ENCODE results near the gene TGFB1I1.
A peak's percentile ranks its signal among the peaks of the same experiment; 100 is the strongest.
"Not testable (repeated sequence)": the region's sequence is repeated elsewhere in the genome, so short reads cannot be mapped to it uniquely, and the experiment has no call there.

TGFB1I1 gene

GRCh38 chr16:31472709-31473203 is 804 bp downstream of the TGFB1I1 start:
- peak; percentile 74 for DNase-seq

- DNase-seq: no peak
Observed at GRCh38 chr16:31473264-31473984, 1.5 kb downstream of the TGFB1I1 start.

GRCh38 chr16:31474173-31474714 is 2.3 kb downstream of the TGFB1I1 start:
- DNase-seq: no peak

GRCh38 chr16:31474773-31475738 is 3.1 kb downstream of the TGFB1I1 start:
- no peak for DNase-seq

- DNase-seq: no peak
Observed at GRCh38 chr16:31475946-31476302, 4.0 kb downstream of the TGFB1I1 start.

- no peak for DNase-seq
Observed at GRCh38 chr16:31476303-31477219, 4.6 kb downstream of the TGFB1I1 start.

- no peak for DNase-seq
Observed at GRCh38 chr16:31477220-31478216, 5.6 kb downstream of the TGFB1I1 start.

GRCh38 chr16:31478956-31479355 is 7.0 kb downstream of the TGFB1I1 start:
- no peak for DNase-seq

GRCh38 chr16:31479751-31480150 is 7.8 kb downstream of the TGFB1I1 start:
- no peak for DNase-seq

GRCh38 chr16:31480851-31481536 is 9.0 kb downstream of the TGFB1I1 start:
- no peak for DNase-seq

GRCh38 chr16:31483081-31483480 is 11.1 kb downstream of the TGFB1I1 start, which contains the start of gene SLC5A2:
SLC5A2 (plus strand) TSS chr16:31483123; CDS start chr16:31483137, 14 bp downstream.
- no peak for DNase-seq

- not testable (repeated sequence) for DNase-seq
Observed at GRCh38 chr16:31484048-31484447, 12.1 kb downstream of the TGFB1I1 start.

- DNase-seq: no peak
Observed at GRCh38 chr16:31484491-31485171, 12.7 kb downstream of the TGFB1I1 start.

GRCh38 chr16:31485571-31485970 is 13.6 kb downstream of the TGFB1I1 start:
- DNase-seq: no peak

- DNase-seq: no peak
Observed at GRCh38 chr16:31486045-31486444, 14.1 kb downstream of the TGFB1I1 start.

GRCh38 chr16:31487071-31487719 is 15.2 kb downstream of the TGFB1I1 start:
- DNase-seq: no peak

- DNase-seq: peak; percentile 63
Observed at GRCh38 chr16:31487720-31488467, 15.9 kb downstream of the TGFB1I1 start.

Measured in NCI-H774 (cell line).